ENCODE data around the gene ZNF280D.

- TF ChIP-seq CTCF (conservative IDR thresholded peaks at IDR 0.05 in 1 of 2, IDR thresholded peaks at IDR 0.05 in 1 of 2; ENCODE audit: low read depth in 1 of 2, low read length in 2 of 2) (no peak), EZH2 (IDR thresholded peaks at IDR 0.05; ENCODE audit: low read length, missing control alignments) (no peak)
Measured at GRCh38 chr15:56674857-56675256, 58.5 kb downstream of the ZNF280D start.
